T-cell (primary cell): ENCODE results near the gene TM4SF20. TPM values are rescaled to one million over a fixed set of nuclear protein-coding genes. Genes with fewer than 3 reads are reported as not detected.

Experiments
- total RNA-seq, 35 experiments: library from RNA in 6 of 35; stranded (reverse) in 6 of 35; fragments of 120-200 nt in 1 of 35; gene quantifications; one replicate each; pipeline versions ENCODE4 v1.2.1 to v1.2.4 and lab custom pipeline; 2013 to 2026

Gene TM4SF20
- total RNA-seq, 5 donors from 2014 or later (not counting 1 experiment from before 2014, with no cell fraction given), result not detected

Other genes starting within 250 kb of the TM4SF20 start
- under 1 TPM; 0.08 to 0.28 (median 0.20) TPM for gene COL4A4, start 215.1 kb downstream of the TM4SF20 start, total RNA-seq
- under 1 TPM; 0.35 to 0.65 (median 0.56) TPM for gene COL4A3, start 214.7 kb downstream of the TM4SF20 start, total RNA-seq
- 10 to 100 TPM; 50.7 to 57.6 (median 54.0) TPM for gene MFF, start 54.1 kb downstream of the TM4SF20 start, total RNA-seq
- gene SCYGR1, start 8.6 kb upstream of the TM4SF20 start, total RNA-seq, result not detected
- 10 to 100 TPM; 48.6 to 61.4 (median 53.1) TPM for gene AGFG1, start 92.8 kb upstream of the TM4SF20 start, total RNA-seq
- gene SCYGR2, start 219.6 kb upstream of the TM4SF20 start, total RNA-seq, result not detected
- not detected for gene SCYGR3, start 235.5 kb upstream of the TM4SF20 start, total RNA-seq
- gene SCYGR4, start 238.2 kb upstream of the TM4SF20 start, total RNA-seq, result not detected